Right lobe of liver (tissue), 6 donors: Measurements from ENCODE around the gene DOC2A. TPM values are rescaled to one million over a fixed set of nuclear protein-coding genes. Genes with fewer than 3 reads are reported as not detected.

Experiments
- ATAC-seq, 4 donors: fragments of 200-7000 bp; cut with Tn5 transposase; one replicate each; pipeline ENCODE4 v1.9.1; 2020; ENCODE audit warnings: mild to moderate bottlenecking in 4 of 4, moderate library complexity in 4 of 4
- DNase-seq, 3 donors: peaks; one replicate each; pipeline ENCODE4 v3.0.0-alpha.2; 2020
- H3K27ac ChIP-seq, 3 donors: fragments of 200-600 bp; one replicate each; pipeline ENCODE4 v1.8.0; 2022
- H3K27me3 ChIP-seq, 2 donors: fragments of 200-600 bp; one replicate each; pipeline ENCODE4 v1.8.0; 2022
- H3K36me3 ChIP-seq, 4 donors: fragments of 200-600 bp; sonication (generic) in 1 of 4; one replicate each; pipeline versions ENCODE4 v1.5.1 to v1.8.0; 2017 to 2022; ENCODE audit warnings: control low read depth in 1 of 4
- H3K4me1 ChIP-seq, 4 donors: fragments of 200-600 bp; sonication (generic) in 1 of 4; one replicate each; pipeline versions ENCODE4 v1.5.1 to v1.8.0; 2017 to 2022; ENCODE audit warnings: control low read depth in 1 of 4
- H3K4me3 ChIP-seq, 3 donors: fragments of 200-600 bp; one replicate each; pipeline ENCODE4 v1.8.0; 2022
- H3K9me3 ChIP-seq, 4 donors: fragments of 200-600 bp; sonication (generic) in 1 of 4; one replicate each; pipeline versions ENCODE4 v1.5.1 to v1.8.0; 2017 to 2022; ENCODE audit warnings: control low read depth in 1 of 4
- CTCF ChIP-seq, 4 donors: fragments of 200-600 bp in 3 of 4; fragments of 450-650 bp in 1 of 4; IDR thresholded peaks; one replicate each; pipeline versions ENCODE4 v1.5.1 to v1.8.0; 2016 to 2022; ENCODE audit warnings: antibody characterized with exemption in 4 of 4, mild to moderate bottlenecking in 2 of 4
- POLR2A ChIP-seq: fragments of 450-650 bp; IDR thresholded peaks from one replicate; pipeline ENCODE4 v1.6.1; 2017; ENCODE audit warnings: antibody characterized with exemption, mild to moderate bottlenecking
- WGBS: methylation state at CpG from one replicate; pipeline ENCODE4 v1.1.6; 2018; ENCODE audit warnings: low coverage, low lambda C conversion rate; ENCODE audit not compliant: insufficient coverage; ENCODE audit errors: missing lambda C conversion rate; 5-methylcytosine and 5-hydroxymethylcytosine counted together
- intact Hi-C, 2 donors: fragments of 100-400 bp; cut with DNase I; formaldehyde crosslinking; loops; one replicate each; pipeline versions ENCODE4 v1.11.2 to v1.14.1; 2022
- total RNA-seq, 6 experiments: library from RNA; depleted of rRNA in 2 of 6; stranded (reverse); fragments of >200 nt in 2 of 6; fragmentation: NEBNext Ultra II Directional in 3 of 6; extraction: Animal tissue kit (Norgen Biotek cat#: 25700) in 3 of 6; gene quantifications; one replicate each; pipeline versions ENCODE4 v1.1.0 to v1.2.4, GENCODE V29; 2016 to 2023
- donor health status: DM: no; HTN: yes; CAD: no.
- donor health status: DM: no; HTN: no; CAD: no.
- donor health status: DM: no; HTN: no; CAD: no.
- donor health status: DM: no; HTN: yes; CAD: no.
- donor health status: DM: no; HTN: yes; CAD: no.

DOC2A gene
- total RNA-seq, 6 experiments from 2014 or later: 0.16 to 0.66 (median 0.33) TPM; not detected in 3

GRCh38 chr16:29991571-29991904 lies 19.3 kb downstream of the DOC2A start:
- Histone ChIP-seq H3K36me3 (peaks cover 0 to 42% (median 17%) of the 10 kb centered on the region in 4 donors), H3K27me3 (no peaks in the 10 kb centered on the region), H3K27ac (no peak overlapping the region), H3K4me1 (peaks cover 0 to 13% (median 3%) of the 10 kb centered on the region in 4 donors), H3K9me3 (no peaks in the 10 kb centered on the region), H3K4me3 (no peak overlapping the region)
- DNase-seq (peak in 1 of 3 donors; percentile 34), ATAC-seq (no peak)
- TF ChIP-seq CTCF (IDR thresholded peaks at IDR 0.05) (no peak), POLR2A (no peak)
- intact Hi-C loops: loop anchor here in 1 of 2 donors (10.0 kb wide), 1 partner anchor 177 kb away; the partner anchor contains the start of genes PAGR1 and PRRT2
- no CpG with 5 or more reads among the region's 5 CpGs for WGBS

- WGBS: no CpG with 5 or more reads among the region's 35 CpGs
- H3K27me3 ChIP-seq: no peaks in the 10 kb centered on the region
- ATAC-seq: no peak
- intact Hi-C loops: loop anchor here in 1 of 2 donors (10.0 kb wide), 1 partner anchor 176 kb away; the partner anchor contains the start of genes PAGR1 and PRRT2
- H3K36me3 ChIP-seq: peaks cover 0 to 47% (median 22%) of the 10 kb centered on the region in 4 donors
- peak in 2 of 3 donors; percentile 39 to 43 for DNase-seq
- H3K4me3 ChIP-seq: no peak overlapping the region
- H3K27ac ChIP-seq: no peak overlapping the region
- no peak for TF ChIP-seq CTCF (IDR thresholded peaks at IDR 0.05)
- TF ChIP-seq POLR2A: no peak
- H3K4me1 ChIP-seq: peaks cover 0 to 13% (median 3%) of the 10 kb centered on the region in 4 donors
- H3K9me3 ChIP-seq: no peaks in the 10 kb centered on the region
These were observed 19.8 kb downstream of the DOC2A start for GRCh38 chr16:29990883-29991570.

- intact Hi-C loops: loop anchor here in 1 of 2 donors (10.0 kb wide), 1 partner anchor 175 kb away; the partner anchor contains the start of genes PAGR1 and PRRT2
- no peak for DNase-seq
- Histone ChIP-seq H3K36me3 (peaks cover 0 to 57% (median 27%) of the 10 kb centered on the region in 4 donors), H3K4me3 (no peak overlapping the region), H3K27me3 (no peaks in the 10 kb centered on the region), H3K4me1 (peaks cover 0 to 13% (median 3%) of the 10 kb centered on the region in 4 donors), H3K9me3 (no peaks in the 10 kb centered on the region), H3K27ac (no peak overlapping the region)
- TF ChIP-seq CTCF (IDR thresholded peaks at IDR 0.05) (no peak), POLR2A (no peak)
- ATAC-seq: no peak
- 95% methylated on average over 2 of the region's 2 CpGs for WGBS
These were observed 20.8 kb downstream of the DOC2A start for GRCh38 chr16:29990034-29990433.

- WGBS: 86% methylated on average over 14 of the region's 23 CpGs
- Histone ChIP-seq H3K27me3 (no peaks in the 10 kb centered on the region), H3K27ac (no peak overlapping the region), H3K4me1 (peaks cover 0 to 5% (median 0%) of the 10 kb centered on the region in 4 donors), H3K9me3 (no peaks in the 10 kb centered on the region), H3K36me3 (peaks cover 0 to 64% (median 30%) of the 10 kb centered on the region in 4 donors), H3K4me3 (no peak overlapping the region)
- intact Hi-C loops: no loop called here
- DNase-seq (peak in 1 of 3 donors; percentile 35), ATAC-seq (no peak)
- TF ChIP-seq POLR2A: no peak
- no peak for TF ChIP-seq CTCF (IDR thresholded peaks at IDR 0.05)
These were observed 21.5 kb downstream of the DOC2A start for GRCh38 chr16:29989111-29989858.
